DOHH2 (cell line): Measurements from ENCODE around the gene RANBP6.

Experiments used
- H3F3A ChIP-seq: fragments of 200-600 bp; sonication (generic), shearing (Covaris generic); 2 replicates; pipeline ENCODE4 v1.6.0; 2016; ENCODE audit warnings: antibody characterized with exemption, mild to moderate bottlenecking; ENCODE audit not compliant: control insufficient read depth, insufficient read depth
- H3K27ac ChIP-seq: fragments of 200-600 bp; sonication (generic); 2 replicates; pipeline ENCODE4 v1.5.1; 2014; ENCODE audit warnings: low read depth, mild to moderate bottlenecking, low read length, moderate library complexity
- H3K27me3 ChIP-seq: fragments of 200-600 bp; sonication (generic); 2 replicates; pipeline ENCODE4 v1.6.1; 2014; ENCODE audit warnings: mild to moderate bottlenecking, low read length, mixed read lengths; ENCODE audit not compliant: control insufficient read depth
- H3K36me3 ChIP-seq: fragments of 200-600 bp; sonication (generic); 2 replicates; pipeline ENCODE4 v1.6.1; 2014; ENCODE audit warnings: mild to moderate bottlenecking, low read length, moderate library complexity, mixed read lengths; ENCODE audit not compliant: control insufficient read depth
- H3K4me1 ChIP-seq: fragments of 200-600 bp; sonication (generic); 2 replicates; pipeline ENCODE4 v1.6.1; 2014; ENCODE audit warnings: mild to moderate bottlenecking, low read length, mixed read lengths; ENCODE audit not compliant: control insufficient read depth
- H3K4me2 ChIP-seq: fragments of 200-600 bp; sonication (generic); 2 replicates; pipeline ENCODE4 v1.6.0; 2014; ENCODE audit warnings: mild to moderate bottlenecking, low read length, moderate library complexity
- H3K4me3 ChIP-seq: fragments of 200-600 bp; sonication (generic); 2 replicates; pipeline ENCODE4 v1.5.1; 2014; ENCODE audit warnings: mild to moderate bottlenecking, low read length, mixed read lengths
- H3K79me2 ChIP-seq: fragments of 200-600 bp; sonication (generic); 2 replicates; pipeline ENCODE4 v1.6.1; 2014; ENCODE audit warnings: mild to moderate bottlenecking, low read length, mixed read lengths; ENCODE audit not compliant: control insufficient read depth
- H3K9me2 ChIP-seq: fragments of 200-600 bp; sonication (generic); replicated peaks from 2 replicates; pipeline ENCODE4 v1.6.1; 2014; ENCODE audit warnings: mild to moderate bottlenecking, low read length, mixed read lengths; ENCODE audit not compliant: control insufficient read depth
- H3K9me3 ChIP-seq: fragments of 200-600 bp; sonication (generic); 2 replicates; pipeline ENCODE4 v1.6.1; 2014; ENCODE audit warnings: antibody characterized with exemption, low read length, mixed read lengths; ENCODE audit not compliant: control insufficient read depth, insufficient read depth
- H4K20me1 ChIP-seq: fragments of 200-600 bp; sonication (generic); 2 replicates; pipeline ENCODE4 v1.6.0; 2014; ENCODE audit warnings: low read depth, mild to moderate bottlenecking, antibody characterized with exemption, low read length, moderate library complexity; ENCODE audit not compliant: control insufficient read depth, insufficient read depth
- CTCF ChIP-seq: fragments of 200-600 bp; sonication (generic); IDR thresholded peaks from one replicate; pipeline ENCODE4 v1.5.1; 2014; ENCODE audit warnings: antibody characterized with exemption, mild to moderate bottlenecking, low read depth, low read length; ENCODE audit not compliant: poor library complexity, severe bottlenecking
- EZH2phosphoT487 ChIP-seq: fragments of 200-600 bp; sonication (generic); IDR thresholded peaks from 2 replicates; pipeline ENCODE4 v1.6.1; 2017; ENCODE audit warnings: borderline replicate concordance, mild to moderate bottlenecking, antibody characterized with exemption, low read length, moderate library complexity, mixed read lengths

RANBP6 gene

GRCh38 chr9:5988265-5988664 lies 27.2 kb downstream of the RANBP6 start:
- no peaks in the 10 kb centered on the region for H3F3A ChIP-seq
- H4K20me1 ChIP-seq: no peaks in the 10 kb centered on the region
- no peak for TF ChIP-seq EZH2phosphoT487
- TF ChIP-seq CTCF: no peak
- H3K27me3 ChIP-seq: no peaks in the 10 kb centered on the region
- no peaks in the 10 kb centered on the region for H3K9me3 ChIP-seq
- H3K4me2 ChIP-seq: no peak overlapping the region
- H3K4me1 ChIP-seq: no peaks in the 10 kb centered on the region
- peaks cover 28% of the 10 kb centered on the region for H3K79me2 ChIP-seq
- no peak overlapping the region for H3K4me3 ChIP-seq
- no peaks in the 10 kb centered on the region for H3K36me3 ChIP-seq
- H3K27ac ChIP-seq: no peak overlapping the region
- H3K9me2 ChIP-seq: no peaks in the 10 kb centered on the region

- TF ChIP-seq EZH2phosphoT487 (no peak), CTCF (no peak)
- Histone ChIP-seq H3K4me1 (no peaks in the 10 kb centered on the region), H3K27me3 (no peaks in the 10 kb centered on the region), H3K9me2 (no peaks in the 10 kb centered on the region), H3K9me3 (no peaks in the 10 kb centered on the region), H3K27ac (no peak overlapping the region), H3K4me2 (no peak overlapping the region), H3F3A (no peaks in the 10 kb centered on the region), H3K36me3 (no peaks in the 10 kb centered on the region; the same call in 1 of the 2 replicates), H3K4me3 (no peak overlapping the region), H3K79me2 (no peaks in the 10 kb centered on the region), H4K20me1 (no peaks in the 10 kb centered on the region)
Measured at GRCh38 chr9:5983042-5983441, 32.4 kb downstream of the RANBP6 start.

- no peaks in the 10 kb centered on the region; the same call in 1 of the 2 replicates for H3K36me3 ChIP-seq
- no peaks in the 10 kb centered on the region for H3K79me2 ChIP-seq
- H3K27ac ChIP-seq: no peak overlapping the region
- no peaks in the 10 kb centered on the region for H3F3A ChIP-seq
- no peaks in the 10 kb centered on the region for H3K4me1 ChIP-seq
- H3K4me2 ChIP-seq: no peak overlapping the region
- H3K27me3 ChIP-seq: no peaks in the 10 kb centered on the region
- H4K20me1 ChIP-seq: no peaks in the 10 kb centered on the region
- TF ChIP-seq CTCF (no peak), EZH2phosphoT487 (no peak)
- no peaks in the 10 kb centered on the region for H3K9me3 ChIP-seq
- H3K9me2 ChIP-seq: no peaks in the 10 kb centered on the region
- H3K4me3 ChIP-seq: no peak overlapping the region
Measured at GRCh38 chr9:5982317-5982716, 33.1 kb downstream of the RANBP6 start.
